KMS-11 (cell line): ENCODE results near the gene TSLP.

Source experiments
- H2AFZ ChIP-seq: fragments of 200-600 bp; sonication (generic); 2 replicates; pipeline ENCODE4 v1.6.1; 2016; ENCODE audit warnings: antibody characterized with exemption, mixed run types, low read depth
- H3K27ac ChIP-seq: fragments of 200-600 bp; sonication (generic); 2 replicates; pipeline ENCODE4 v1.6.1; 2016; ENCODE audit warnings: mild to moderate bottlenecking, mixed run types
- H3K27me3 ChIP-seq: fragments of 200-600 bp; sonication (generic); 2 replicates; pipeline ENCODE4 v1.6.1; 2017; ENCODE audit warnings: mild to moderate bottlenecking, low read depth, mixed run types, moderate library complexity; ENCODE audit not compliant: insufficient read depth
- H3K36me3 ChIP-seq: fragments of 200-600 bp; sonication (generic); 2 replicates; pipeline ENCODE4 v1.6.1; 2017; ENCODE audit warnings: mild to moderate bottlenecking, mixed run types; ENCODE audit not compliant: insufficient read depth
- H3K4me1 ChIP-seq: fragments of 200-600 bp; sonication (generic); 2 replicates; pipeline ENCODE4 v1.6.1; 2016; ENCODE audit warnings: mild to moderate bottlenecking, low read depth, mixed run types; ENCODE audit not compliant: poor library complexity, severe bottlenecking
- H3K4me2 ChIP-seq: fragments of 200-600 bp; sonication (generic); 2 replicates; pipeline ENCODE4 v1.7.0; 2016; ENCODE audit warnings: mild to moderate bottlenecking, mixed run types
- H3K4me3 ChIP-seq: fragments of 200-600 bp; sonication (generic); IDR thresholded peaks from 2 replicates; pipeline ENCODE4 v1.6.1; 2017; ENCODE audit warnings: low read depth, low read length, mixed read lengths; ENCODE audit not compliant: insufficient read depth
- H3K79me2 ChIP-seq: fragments of 200-600 bp; sonication (generic); 2 replicates; pipeline ENCODE4 v1.6.1; 2016; ENCODE audit warnings: low read depth, mixed run types; ENCODE audit not compliant: insufficient read depth
- H3K9ac ChIP-seq: fragments of 200-600 bp; sonication (generic); 2 replicates; pipeline ENCODE4 v1.6.1; 2016; ENCODE audit warnings: mild to moderate bottlenecking, mixed run types
- H4K20me1 ChIP-seq: fragments of 200-600 bp; sonication (generic); 2 replicates; pipeline ENCODE4 v1.6.1; 2016; ENCODE audit warnings: mild to moderate bottlenecking, mixed run types; ENCODE audit not compliant: insufficient read depth
- CTCF ChIP-seq: fragments of 200-600 bp; sonication (generic); conservative IDR thresholded peaks from 2 replicates; pipeline ENCODE4 v1.6.1; 2017; ENCODE audit warnings: low read depth, mild to moderate bottlenecking, antibody characterized with exemption, low read length, moderate library complexity, mixed read lengths

The TSLP gene

GRCh38 chr5:111058064-111058463 lies 13.4 kb upstream of the TSLP start:
- Histone ChIP-seq H3K79me2 (no peaks in the 10 kb centered on the region), H3K36me3 (no peaks in the 10 kb centered on the region), H3K4me3 (no peak overlapping the region), H4K20me1 (no peaks in the 10 kb centered on the region), H3K9ac (no peak overlapping the region), H3K4me2 (no peak overlapping the region), H2AFZ (no peak overlapping the region), H3K4me1 (no peaks in the 10 kb centered on the region), H3K27me3 (no peaks in the 10 kb centered on the region), H3K27ac (no peak overlapping the region)
- no peak for TF ChIP-seq CTCF

- Histone ChIP-seq H3K79me2 (no peaks in the 10 kb centered on the region), H3K27ac (no peak overlapping the region), H3K9ac (no peak overlapping the region), H2AFZ (no peak overlapping the region), H3K4me2 (no peak overlapping the region), H4K20me1 (no peaks in the 10 kb centered on the region), H3K4me1 (no peaks in the 10 kb centered on the region), H3K4me3 (no peak overlapping the region), H3K27me3 (no peaks in the 10 kb centered on the region), H3K36me3 (no peaks in the 10 kb centered on the region)
- no peak for TF ChIP-seq CTCF
Observed at GRCh38 chr5:111060169-111060568, 11.3 kb upstream of the TSLP start.

GRCh38 chr5:111061618-111062017 lies 9.9 kb upstream of the TSLP start:
- Histone ChIP-seq H3K4me3 (no peak overlapping the region), H3K9ac (no peak overlapping the region), H3K4me1 (no peaks in the 10 kb centered on the region), H3K79me2 (no peaks in the 10 kb centered on the region), H4K20me1 (no peaks in the 10 kb centered on the region), H3K36me3 (no peaks in the 10 kb centered on the region), H2AFZ (no peak overlapping the region), H3K27ac (no peak overlapping the region), H3K27me3 (no peaks in the 10 kb centered on the region), H3K4me2 (no peak overlapping the region)
- TF ChIP-seq CTCF = no peak

GRCh38 chr5:111063709-111064322 lies 7.7 kb upstream of the TSLP start:
- Histone ChIP-seq H3K4me1 (no peaks in the 10 kb centered on the region), H3K27me3 (no peaks in the 10 kb centered on the region), H3K4me2 (no peak overlapping the region)

More at GRCh38 chr5:111063709-111064322, 7.7 kb upstream of the TSLP start:
- H3K4me3 ChIP-seq = no peak overlapping the region
- no peaks in the 10 kb centered on the region for H3K36me3 ChIP-seq
- H4K20me1 ChIP-seq = no peaks in the 10 kb centered on the region
- H3K79me2 ChIP-seq = no peaks in the 10 kb centered on the region
- no peak overlapping the region for H3K27ac ChIP-seq
- no peak overlapping the region for H3K9ac ChIP-seq
- TF ChIP-seq CTCF = peak; percentile 33; the same call in 1 of the 2 replicates
- no peak overlapping the region for H2AFZ ChIP-seq
